HL-60 (cell line): ENCODE measurements around the gene CTCF.

Experiments
- DNase-seq, 2 experiments: peaks; one replicate each; pipeline ENCODE4 v3.0.0-alpha.2; 2010 to 2020; ENCODE audit warnings: low read depth in 1 of 2, low spot score in 1 of 2
- H3K27ac ChIP-seq: fragments of 250-450 bp; sonication (Bioruptor Pico); replicated peaks from 2 replicates; pipeline ENCODE4 v1.5.1; 2020; ENCODE audit warnings: mild to moderate bottlenecking, moderate library complexity
- H3K27me3 ChIP-seq: fragments of 250-450 bp; sonication (Bioruptor Pico); 2 replicates; pipeline ENCODE4 v1.5.1; 2021; ENCODE audit warnings: mild to moderate bottlenecking, moderate library complexity; ENCODE audit not compliant: insufficient read depth, poor library complexity, severe bottlenecking
- H3K4me3 ChIP-seq: replicated peaks from 2 replicates; pipeline ENCODE4 v1.5.1; 2011; ENCODE audit warnings: mild to moderate bottlenecking, control low read depth, low read length; ENCODE audit not compliant: insufficient read depth
- GABPA ChIP-seq: IDR thresholded peaks from 2 replicates; pipeline ENCODE4 v1.6.1; 2012; ENCODE audit warnings: low read depth
- POLR2AphosphoS5 ChIP-seq: IDR thresholded peaks from 2 replicates; pipeline ENCODE4 v1.6.1; 2012; ENCODE audit warnings: low read depth
- SPI1 ChIP-seq: IDR thresholded peaks from 2 replicates; pipeline ENCODE4 v1.6.1; 2012; ENCODE audit warnings: low read depth, mild to moderate bottlenecking, borderline replicate concordance
- TF ChIP-seq, protein P1 (sequence below): IDR thresholded peaks from 2 replicates; pipeline ENCODE4 v1.6.1; 2012; ENCODE audit warnings: low read depth; ENCODE audit not compliant: insufficient replicate concordance
- TF ChIP-seq, protein P2 (sequence below): IDR thresholded peaks from one replicate; pipeline ENCODE4 v1.5.1; 2011; ENCODE audit warnings: low read length, control low read depth, inconsistent platforms; ENCODE audit not compliant: insufficient read depth

Gene CTCF

DNA sequence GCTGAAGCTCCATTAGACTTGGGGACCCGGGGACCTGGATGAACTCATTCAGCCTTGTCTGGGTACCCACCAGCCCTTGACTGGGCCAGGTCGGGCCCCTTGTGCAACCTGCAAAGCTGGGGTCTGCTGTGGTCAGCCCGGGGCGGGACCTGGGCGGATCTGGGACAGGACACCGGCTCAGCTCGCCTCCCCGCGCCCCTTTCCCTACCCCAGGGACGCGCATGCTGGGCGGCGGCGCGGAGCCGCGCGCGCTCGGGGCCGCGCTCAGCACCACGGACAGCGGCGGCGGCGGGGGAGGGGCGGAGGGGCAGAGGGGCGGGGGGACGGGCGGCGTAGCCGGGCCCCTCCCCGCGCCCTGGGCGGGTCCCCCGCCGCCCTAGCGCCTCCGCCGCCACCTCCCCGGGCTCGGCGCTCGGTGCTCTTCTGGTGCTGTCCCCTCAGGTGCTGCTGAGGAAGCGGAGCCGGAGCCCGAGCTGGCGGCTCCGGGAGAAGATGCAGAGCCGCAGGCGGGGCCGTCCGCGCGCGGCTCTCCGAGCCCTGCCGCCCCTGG lies 90.3 kb downstream of the CTCF start:
- no peaks in the 10 kb centered on the region for H3K27me3 ChIP-seq
- DNase-seq: no peak
- no peak overlapping the region for H3K4me3 ChIP-seq
- no peak overlapping the region for H3K27ac ChIP-seq
- TF ChIP-seq, protein P1, sequence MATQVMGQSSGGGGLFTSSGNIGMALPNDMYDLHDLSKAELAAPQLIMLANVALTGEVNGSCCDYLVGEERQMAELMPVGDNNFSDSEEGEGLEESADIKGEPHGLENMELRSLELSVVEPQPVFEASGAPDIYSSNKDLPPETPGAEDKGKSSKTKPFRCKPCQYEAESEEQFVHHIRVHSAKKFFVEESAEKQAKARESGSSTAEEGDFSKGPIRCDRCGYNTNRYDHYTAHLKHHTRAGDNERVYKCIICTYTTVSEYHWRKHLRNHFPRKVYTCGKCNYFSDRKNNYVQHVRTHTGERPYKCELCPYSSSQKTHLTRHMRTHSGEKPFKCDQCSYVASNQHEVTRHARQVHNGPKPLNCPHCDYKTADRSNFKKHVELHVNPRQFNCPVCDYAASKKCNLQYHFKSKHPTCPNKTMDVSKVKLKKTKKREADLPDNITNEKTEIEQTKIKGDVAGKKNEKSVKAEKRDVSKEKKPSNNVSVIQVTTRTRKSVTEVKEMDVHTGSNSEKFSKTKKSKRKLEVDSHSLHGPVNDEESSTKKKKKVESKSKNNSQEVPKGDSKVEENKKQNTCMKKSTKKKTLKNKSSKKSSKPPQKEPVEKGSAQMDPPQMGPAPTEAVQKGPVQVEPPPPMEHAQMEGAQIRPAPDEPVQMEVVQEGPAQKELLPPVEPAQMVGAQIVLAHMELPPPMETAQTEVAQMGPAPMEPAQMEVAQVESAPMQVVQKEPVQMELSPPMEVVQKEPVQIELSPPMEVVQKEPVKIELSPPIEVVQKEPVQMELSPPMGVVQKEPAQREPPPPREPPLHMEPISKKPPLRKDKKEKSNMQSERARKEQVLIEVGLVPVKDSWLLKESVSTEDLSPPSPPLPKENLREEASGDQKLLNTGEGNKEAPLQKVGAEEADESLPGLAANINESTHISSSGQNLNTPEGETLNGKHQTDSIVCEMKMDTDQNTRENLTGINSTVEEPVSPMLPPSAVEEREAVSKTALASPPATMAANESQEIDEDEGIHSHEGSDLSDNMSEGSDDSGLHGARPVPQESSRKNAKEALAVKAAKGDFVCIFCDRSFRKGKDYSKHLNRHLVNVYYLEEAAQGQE: peak; percentile 75
- TF ChIP-seq POLR2AphosphoS5 (no peak), SPI1 (no peak)

DNA sequence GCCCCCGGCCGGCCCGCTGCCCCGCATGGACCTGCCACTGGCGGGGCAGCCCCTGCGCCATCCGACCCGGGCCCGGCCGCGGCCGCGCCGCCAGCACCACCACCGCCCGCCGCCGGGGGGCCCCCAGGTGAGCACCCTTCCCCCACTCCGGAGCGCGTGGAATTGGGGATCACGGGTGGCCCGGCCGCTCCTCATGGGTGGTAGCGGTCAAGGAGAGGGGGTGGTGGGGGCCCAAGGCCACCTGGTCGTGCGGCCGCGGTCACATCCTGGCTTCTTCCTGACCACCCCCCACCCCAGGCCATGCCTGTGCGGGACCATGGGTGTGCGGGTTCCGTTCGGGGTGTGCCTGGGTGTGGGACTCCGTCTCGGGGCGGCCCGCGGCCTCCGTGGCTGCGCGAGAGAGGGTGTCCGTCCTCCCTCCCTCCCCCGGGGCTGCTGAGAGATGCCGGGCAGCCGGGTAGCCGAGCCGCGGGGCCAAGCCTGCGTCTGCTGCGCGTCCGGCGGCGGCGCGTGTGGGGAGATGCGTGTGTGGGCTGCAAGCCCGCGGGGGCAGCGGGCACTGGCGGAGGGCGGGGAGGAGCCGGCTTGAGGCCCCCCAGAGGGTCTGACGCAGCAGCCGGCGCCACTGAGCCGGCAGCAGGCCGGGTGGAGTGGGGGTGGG lies 90.9 kb downstream of the CTCF start:
- Histone ChIP-seq H3K27me3 (no peaks in the 10 kb centered on the region), H3K4me3 (no peak overlapping the region), H3K27ac (no peak overlapping the region)
- no peak for TF ChIP-seq POLR2AphosphoS5
- TF ChIP-seq GABPA: no peak
- TF ChIP-seq, protein P2, sequence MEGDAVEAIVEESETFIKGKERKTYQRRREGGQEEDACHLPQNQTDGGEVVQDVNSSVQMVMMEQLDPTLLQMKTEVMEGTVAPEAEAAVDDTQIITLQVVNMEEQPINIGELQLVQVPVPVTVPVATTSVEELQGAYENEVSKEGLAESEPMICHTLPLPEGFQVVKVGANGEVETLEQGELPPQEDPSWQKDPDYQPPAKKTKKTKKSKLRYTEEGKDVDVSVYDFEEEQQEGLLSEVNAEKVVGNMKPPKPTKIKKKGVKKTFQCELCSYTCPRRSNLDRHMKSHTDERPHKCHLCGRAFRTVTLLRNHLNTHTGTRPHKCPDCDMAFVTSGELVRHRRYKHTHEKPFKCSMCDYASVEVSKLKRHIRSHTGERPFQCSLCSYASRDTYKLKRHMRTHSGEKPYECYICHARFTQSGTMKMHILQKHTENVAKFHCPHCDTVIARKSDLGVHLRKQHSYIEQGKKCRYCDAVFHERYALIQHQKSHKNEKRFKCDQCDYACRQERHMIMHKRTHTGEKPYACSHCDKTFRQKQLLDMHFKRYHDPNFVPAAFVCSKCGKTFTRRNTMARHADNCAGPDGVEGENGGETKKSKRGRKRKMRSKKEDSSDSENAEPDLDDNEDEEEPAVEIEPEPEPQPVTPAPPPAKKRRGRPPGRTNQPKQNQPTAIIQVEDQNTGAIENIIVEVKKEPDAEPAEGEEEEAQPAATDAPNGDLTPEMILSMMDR: no peak
- TF ChIP-seq SPI1: no peak
- TF ChIP-seq, protein P1: no peak
- no peak for DNase-seq

DNA sequence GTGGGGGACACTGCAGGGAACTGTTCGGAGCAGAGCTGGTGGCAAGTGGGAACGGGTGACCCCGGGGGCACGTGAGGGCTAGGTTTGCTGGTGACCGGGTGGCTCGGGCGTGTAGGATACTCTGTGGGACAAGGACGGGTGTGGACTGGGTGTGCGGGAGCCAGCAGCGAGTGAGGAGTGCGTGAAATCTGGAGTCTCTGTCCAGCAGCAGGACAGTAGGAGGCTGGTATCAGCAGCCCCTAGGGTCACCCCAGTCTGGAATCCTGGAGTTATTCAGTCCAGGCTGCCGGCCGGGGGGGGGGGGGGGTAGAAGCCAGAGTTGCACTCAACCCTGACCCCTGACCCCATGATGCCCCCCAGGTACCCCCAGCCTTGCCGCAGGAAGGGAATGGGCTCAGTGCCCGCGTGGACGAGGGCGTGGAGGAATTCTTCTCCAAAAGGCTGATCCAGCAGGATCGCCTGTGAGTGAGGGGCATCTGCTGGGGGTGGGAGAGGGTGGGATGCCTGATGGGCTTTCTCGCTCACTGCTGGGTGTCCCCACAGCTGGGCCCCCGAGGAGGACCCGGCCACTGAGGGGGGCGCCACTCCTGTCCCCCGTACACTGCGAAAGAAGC lies 91.6 kb downstream of the CTCF start:
- no peak for TF ChIP-seq SPI1
- TF ChIP-seq, protein P1: no peak
- TF ChIP-seq, protein P2: no peak
- no peak for TF ChIP-seq GABPA
- no peak for TF ChIP-seq POLR2AphosphoS5
- H3K4me3 ChIP-seq: no peak overlapping the region
- DNase-seq: no peak

More for the DNA sequence above, 91.6 kb downstream of the CTCF start:
- no peak overlapping the region for H3K27ac ChIP-seq
- H3K27me3 ChIP-seq: no peaks in the 10 kb centered on the region
